Measurements from ENCODE around the gene CD200.

Gene CD200

DNA sequence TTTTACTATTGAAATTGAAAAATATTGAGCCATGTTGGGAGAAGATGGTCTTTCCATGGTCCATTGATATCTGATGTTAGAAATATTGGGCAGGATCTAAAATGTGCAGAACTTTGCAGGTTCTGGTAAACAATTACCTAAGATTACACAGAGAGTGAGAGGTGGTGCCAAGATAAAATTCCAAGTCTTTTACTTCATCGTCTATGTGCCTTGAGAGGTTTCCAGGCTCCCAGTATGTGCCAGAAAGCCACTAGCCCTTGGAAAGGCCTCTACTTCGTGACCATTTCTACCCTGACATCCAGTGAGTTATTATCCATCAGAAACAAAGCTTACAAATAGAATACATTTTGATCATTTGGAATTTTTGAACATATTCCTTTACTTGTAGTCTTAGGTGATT, 27.6 kb downstream of the CD200 start:
- no peaks in the 10 kb centered on the region for H3K9me3 ChIP-seq (ENCODE audit: control insufficient read depth, insufficient read depth, low read length)
- H3K36me3 ChIP-seq (ENCODE audit: insufficient read depth, low read length) = peaks cover 17% of the 10 kb centered on the region
- H3K9ac ChIP-seq (ENCODE audit: low read depth, low read length) = no peak overlapping the region
- H3K4me1 ChIP-seq (ENCODE audit: insufficient read depth, low read length) = peaks cover 19% of the 10 kb centered on the region

DNA sequence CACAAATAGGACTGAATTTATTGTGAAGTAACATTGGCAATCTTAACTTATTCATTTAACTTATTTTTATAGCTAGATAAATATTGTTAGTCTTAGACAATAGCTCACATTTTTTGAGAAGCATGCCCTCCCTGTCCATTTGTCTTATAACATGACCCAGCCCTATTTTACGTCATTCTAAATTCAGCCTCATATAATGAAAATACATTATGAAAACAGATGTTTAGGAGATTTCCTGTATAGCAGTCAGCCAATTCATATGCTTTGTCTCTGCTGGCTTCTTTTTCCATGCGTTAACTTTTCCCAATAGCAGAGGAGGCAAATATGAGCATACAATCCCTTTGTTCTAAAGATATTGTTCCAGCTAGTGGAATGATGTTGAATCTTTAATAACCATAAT, 29.3 kb downstream of the CD200 start:
- Histone ChIP-seq H3K9ac (ENCODE audit: low read depth, low read length) (no peak overlapping the region), H3K36me3 (ENCODE audit: insufficient read depth, low read length) (peaks cover 24% of the 10 kb centered on the region), H3K9me3 (ENCODE audit: control insufficient read depth, insufficient read depth, low read length) (no peaks in the 10 kb centered on the region)

GRCh38 chr3:112364291-112364690, 31.3 kb downstream of the CD200 start:
- H3K36me3 ChIP-seq (ENCODE audit: insufficient read depth, low read length) = peaks cover 17% of the 10 kb centered on the region
- peaks cover 11% of the 10 kb centered on the region for H3K4me1 ChIP-seq (ENCODE audit: insufficient read depth, low read length)
- H3K9me3 ChIP-seq (ENCODE audit: control insufficient read depth, insufficient read depth, low read length) = no peaks in the 10 kb centered on the region
- no peak overlapping the region for H3K9ac ChIP-seq (ENCODE audit: low read depth, low read length)

More for the DNA sequence above, 29.3 kb downstream of the CD200 start:
- H3K4me1 ChIP-seq (ENCODE audit: insufficient read depth, low read length) = peaks cover 18% of the 10 kb centered on the region

- Histone ChIP-seq H3K4me1 (ENCODE audit: insufficient read depth, low read length) (peaks cover 11% of the 10 kb centered on the region), H3K36me3 (ENCODE audit: insufficient read depth, low read length) (peaks cover 13% of the 10 kb centered on the region)
Observed at GRCh38 chr3:112365035-112365434, 32.1 kb downstream of the CD200 start.

DNA sequence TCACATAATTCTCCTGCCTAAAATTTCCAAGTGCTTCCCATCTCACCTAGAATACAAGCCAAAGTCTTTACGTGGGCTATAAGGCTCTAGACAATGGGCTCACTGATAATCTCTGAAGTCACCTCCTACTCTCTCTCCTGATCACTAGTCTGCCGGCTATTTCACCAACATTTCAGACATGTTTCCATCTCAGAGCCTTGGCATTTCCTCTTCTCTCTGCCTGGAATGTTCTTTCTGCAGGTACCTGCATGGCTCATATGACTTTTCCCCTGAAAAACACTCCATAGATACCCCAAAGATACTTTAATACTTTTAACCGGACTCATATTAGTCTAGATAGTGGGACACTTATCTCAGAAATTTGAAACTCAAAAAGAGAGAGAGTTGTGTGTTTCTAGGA, 32.7 kb downstream of the CD200 start:
- Histone ChIP-seq H3K4me1 (ENCODE audit: insufficient read depth, low read length) (peaks cover 11% of the 10 kb centered on the region), H3K9ac (ENCODE audit: low read depth, low read length) (no peak overlapping the region), H3K9me3 (ENCODE audit: control insufficient read depth, insufficient read depth, low read length) (no peaks in the 10 kb centered on the region), H3K36me3 (ENCODE audit: insufficient read depth, low read length) (peaks cover 11% of the 10 kb centered on the region)

More at GRCh38 chr3:112365035-112365434, 32.1 kb downstream of the CD200 start:
- Histone ChIP-seq H3K9me3 (ENCODE audit: control insufficient read depth, insufficient read depth, low read length) (no peaks in the 10 kb centered on the region), H3K9ac (ENCODE audit: low read depth, low read length) (no peak overlapping the region)

DNA sequence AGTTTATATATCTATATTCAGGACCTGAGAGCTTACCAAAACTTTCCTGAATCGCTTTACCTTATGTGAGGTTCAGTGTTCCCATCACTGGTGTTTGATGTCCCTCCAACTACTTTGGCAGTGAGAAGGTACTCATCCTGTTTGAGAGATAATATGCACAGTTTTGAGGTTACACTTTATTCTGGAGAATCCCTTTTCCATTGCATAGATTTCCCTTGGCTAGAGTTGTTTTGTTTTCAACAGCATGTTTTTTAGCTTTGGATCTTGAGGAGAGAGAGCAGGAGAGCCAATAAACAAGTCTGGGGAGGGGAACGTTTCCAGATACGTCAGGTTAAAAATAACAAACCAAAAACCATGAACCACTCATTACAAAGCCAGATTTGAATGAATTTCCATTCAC, 33.6 kb downstream of the CD200 start:
- no peak overlapping the region for H3K9ac ChIP-seq (ENCODE audit: low read depth, low read length)
- peaks cover 11% of the 10 kb centered on the region for H3K4me1 ChIP-seq (ENCODE audit: insufficient read depth, low read length)
- peaks cover 9% of the 10 kb centered on the region for H3K36me3 ChIP-seq (ENCODE audit: insufficient read depth, low read length)
- H3K9me3 ChIP-seq (ENCODE audit: control insufficient read depth, insufficient read depth, low read length) = no peaks in the 10 kb centered on the region

DNA sequence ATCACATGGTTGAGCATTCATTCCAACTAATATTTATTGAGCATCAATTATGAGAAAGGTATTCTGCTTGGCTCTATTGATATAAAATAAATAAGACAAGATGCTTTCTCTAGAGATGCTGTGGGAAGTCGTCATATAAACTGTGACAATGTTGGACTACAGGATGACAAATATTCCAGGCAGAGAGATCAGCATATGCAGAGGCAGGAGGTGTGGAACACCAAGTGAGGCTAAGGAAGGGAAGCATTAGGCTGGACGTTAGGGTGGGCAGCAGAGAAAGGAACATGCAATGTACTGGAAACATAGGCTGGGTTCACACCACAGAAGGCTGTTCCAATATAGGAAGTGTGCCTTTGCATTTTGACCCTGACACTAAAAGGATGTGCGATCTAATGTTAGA, 38.6 kb downstream of the CD200 start:
- no peaks in the 10 kb centered on the region for H3K4me1 ChIP-seq (ENCODE audit: insufficient read depth, low read length)
- no peak overlapping the region for H3K9ac ChIP-seq (ENCODE audit: low read depth, low read length)
- peaks cover 3% of the 10 kb centered on the region for H3K36me3 ChIP-seq (ENCODE audit: insufficient read depth, low read length)
- H3K9me3 ChIP-seq (ENCODE audit: control insufficient read depth, insufficient read depth, low read length) = no peaks in the 10 kb centered on the region

- Histone ChIP-seq H3K9me3 (ENCODE audit: control insufficient read depth, insufficient read depth, low read length) (no peaks in the 10 kb centered on the region), H3K9ac (ENCODE audit: low read depth, low read length) (no peak overlapping the region), H3K36me3 (ENCODE audit: insufficient read depth, low read length) (no peaks in the 10 kb centered on the region), H3K4me1 (ENCODE audit: insufficient read depth, low read length) (no peaks in the 10 kb centered on the region)
Observed at GRCh38 chr3:112372396-112372795, 39.4 kb downstream of the CD200 start.

DNA sequence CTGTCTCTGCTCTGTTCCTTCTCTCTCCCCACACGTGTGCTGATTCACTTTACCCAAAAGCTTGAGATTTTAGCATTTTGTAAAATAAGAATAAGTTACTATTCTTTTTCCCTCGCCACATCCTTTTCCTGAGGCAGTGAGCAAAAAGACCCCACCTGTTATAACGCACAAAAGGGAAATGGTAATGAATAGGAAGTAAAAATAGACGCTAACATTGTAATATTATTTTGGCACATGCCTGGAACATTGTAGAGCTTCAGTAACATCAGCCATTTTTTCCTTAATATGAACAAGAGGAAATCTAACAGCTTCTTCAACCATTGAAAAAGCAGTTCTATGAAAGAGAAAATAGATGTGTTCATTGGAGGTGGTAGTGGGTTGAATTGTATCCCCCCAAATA, 40.5 kb downstream of the CD200 start:
- Histone ChIP-seq H3K9ac (ENCODE audit: low read depth, low read length) (no peak overlapping the region), H3K9me3 (ENCODE audit: control insufficient read depth, insufficient read depth, low read length) (no peaks in the 10 kb centered on the region), H3K4me1 (ENCODE audit: insufficient read depth, low read length) (no peaks in the 10 kb centered on the region; the same call in 1 of the 2 replicates), H3K36me3 (ENCODE audit: insufficient read depth, low read length) (no peaks in the 10 kb centered on the region)

- H3K4me1 ChIP-seq (ENCODE audit: insufficient read depth, low read length) = peaks cover 4% of the 10 kb centered on the region; the same call in 1 of the 2 replicates
- no peaks in the 10 kb centered on the region for H3K36me3 ChIP-seq (ENCODE audit: insufficient read depth, low read length)
- H3K9ac ChIP-seq (ENCODE audit: low read depth, low read length) = no peak overlapping the region
- H3K9me3 ChIP-seq (ENCODE audit: control insufficient read depth, insufficient read depth, low read length) = no peaks in the 10 kb centered on the region
Observed at GRCh38 chr3:112373924-112374323, 41.0 kb downstream of the CD200 start.

- Histone ChIP-seq H3K36me3 (ENCODE audit: insufficient read depth, low read length) (no peaks in the 10 kb centered on the region), H3K9me3 (ENCODE audit: control insufficient read depth, insufficient read depth, low read length) (no peaks in the 10 kb centered on the region), H3K9ac (ENCODE audit: low read depth, low read length) (no peak overlapping the region), H3K4me1 (ENCODE audit: insufficient read depth, low read length) (peaks cover 8% of the 10 kb centered on the region; the same call in 1 of the 2 replicates)
Observed at GRCh38 chr3:112374333-112374734, 41.4 kb downstream of the CD200 start.

DNA sequence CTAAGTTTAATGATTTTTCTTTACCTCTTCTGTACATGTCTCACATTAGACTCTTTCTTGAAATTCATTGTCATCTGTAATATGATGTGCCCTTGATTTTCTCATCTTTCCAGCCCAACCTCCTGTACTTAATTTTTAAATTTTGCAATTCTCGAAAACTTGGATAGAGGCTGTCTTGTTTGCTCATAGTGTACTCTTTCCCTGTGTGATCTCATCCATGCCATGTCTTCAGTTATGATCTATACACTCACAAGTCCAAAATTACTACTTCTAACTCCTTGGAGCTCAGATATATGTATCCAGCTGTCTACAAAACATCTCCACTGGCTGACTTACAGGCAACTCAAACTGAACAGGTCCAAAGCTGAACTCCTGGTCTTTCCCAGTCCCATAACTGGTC, 42.2 kb downstream of the CD200 start:
- Histone ChIP-seq H3K4me1 (ENCODE audit: insufficient read depth, low read length) (peaks cover 8% of the 10 kb centered on the region; the same call in 1 of the 2 replicates), H3K36me3 (ENCODE audit: insufficient read depth, low read length) (no peaks in the 10 kb centered on the region), H3K9me3 (ENCODE audit: control insufficient read depth, insufficient read depth, low read length) (no peaks in the 10 kb centered on the region), H3K9ac (ENCODE audit: low read depth, low read length) (no peak overlapping the region)

GRCh38 chr3:112376241-112376911, 43.4 kb downstream of the CD200 start:
- Histone ChIP-seq H3K4me1 (ENCODE audit: insufficient read depth, low read length) (peaks cover 8% of the 10 kb centered on the region; the same call in 1 of the 2 replicates), H3K9ac (ENCODE audit: low read depth, low read length) (no peak overlapping the region), H3K36me3 (ENCODE audit: insufficient read depth, low read length) (no peaks in the 10 kb centered on the region), H3K9me3 (ENCODE audit: control insufficient read depth, insufficient read depth, low read length) (no peaks in the 10 kb centered on the region)

GRCh38 chr3:112376992-112377391, 44.0 kb downstream of the CD200 start:
- Histone ChIP-seq H3K9ac (ENCODE audit: low read depth, low read length) (no peak overlapping the region), H3K9me3 (ENCODE audit: control insufficient read depth, insufficient read depth, low read length) (no peaks in the 10 kb centered on the region), H3K36me3 (ENCODE audit: insufficient read depth, low read length) (no peaks in the 10 kb centered on the region), H3K4me1 (ENCODE audit: insufficient read depth, low read length) (peaks cover 8% of the 10 kb centered on the region; the same call in 1 of the 2 replicates)

DNA sequence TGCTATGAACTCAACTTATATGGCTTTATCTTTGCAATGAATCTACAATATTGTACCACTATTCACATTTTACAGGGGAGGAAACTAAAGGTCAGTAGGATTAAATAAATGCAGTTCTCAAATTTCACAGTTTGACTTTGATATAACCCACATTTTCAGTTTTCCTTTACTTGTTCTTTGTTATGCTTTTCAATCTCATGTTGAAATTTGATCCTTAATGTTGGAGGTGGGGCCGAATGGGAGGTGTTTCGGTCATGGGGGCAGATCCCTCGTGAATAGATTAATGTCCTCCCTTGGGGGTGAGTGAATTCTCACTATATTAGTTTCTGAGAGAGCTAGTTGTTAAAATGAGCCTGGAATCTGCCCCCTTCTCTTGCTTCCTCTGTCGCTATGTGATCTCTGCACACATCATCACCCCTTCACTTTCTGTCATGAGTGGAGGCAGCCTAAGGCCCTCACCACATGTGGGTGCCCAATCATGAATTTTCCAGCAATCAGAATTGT, 44.7 kb downstream of the CD200 start:
- Histone ChIP-seq H3K9me3 (ENCODE audit: control insufficient read depth, insufficient read depth, low read length) (no peaks in the 10 kb centered on the region), H3K36me3 (ENCODE audit: insufficient read depth, low read length) (no peaks in the 10 kb centered on the region), H3K4me1 (ENCODE audit: insufficient read depth, low read length) (peaks cover 8% of the 10 kb centered on the region; the same call in 1 of the 2 replicates), H3K9ac (ENCODE audit: low read depth, low read length) (no peak overlapping the region)

Data from ES-I3 (cell line).